Right renal pelvis (tissue), 4 donors: Measurements from ENCODE around the gene LRCH4. TPM values are rescaled to one million over a fixed set of nuclear protein-coding genes. Genes with fewer than 3 reads are reported as not detected.

Experiments
- DNase-seq, 4 donors: peaks; one replicate each; pipeline ENCODE4 v3.0.0-alpha.2; 2013; ENCODE audit warnings: low read depth in 4 of 4, low spot score in 3 of 4, missing footprints in 1 of 4
- polyA plus RNA-seq, 4 donors: library from polyadenylated mRNA; unstranded; fragments of 120-200 nt; gene quantifications; one replicate each; pipeline ENCODE4 v1.2.1, GENCODE V29; 2013; ENCODE audit not compliant: insufficient read length in 4 of 4

Gene LRCH4
- polyA plus RNA-seq = 10 to 100 TPM; 34.4 to 49.1 (median 37.2) TPM

- no peak for DNase-seq
Observed at GRCh38 chr7:100585511-100586265, at the start of gene LRCH4. LRCH4 (minus strand) TSS chr7:100586129; CDS start chr7:100586100, 29 bp downstream.

- no peak for DNase-seq
Observed at GRCh38 chr7:100632951-100633717, 47.2 kb upstream of the LRCH4 start.

GRCh38 chr7:100630066-100630465 is 44.1 kb upstream of the LRCH4 start:
- no peak for DNase-seq

GRCh38 chr7:100629117-100629716 is 43.3 kb upstream of the LRCH4 start:
- DNase-seq = no peak

- no peak for DNase-seq
Observed at GRCh38 chr7:100627238-100627549, 41.3 kb upstream of the LRCH4 start.

GRCh38 chr7:100626530-100627237 is 40.8 kb upstream of the LRCH4 start:
- DNase-seq = no peak

GRCh38 chr7:100626055-100626454 is 40.1 kb upstream of the LRCH4 start:
- no peak for DNase-seq

- no peak for DNase-seq
Observed at GRCh38 chr7:100623951-100624824, 38.3 kb upstream of the LRCH4 start.

GRCh38 chr7:100621554-100621953 is 35.6 kb upstream of the LRCH4 start:
- DNase-seq = no peak

- no peak for DNase-seq
Observed at GRCh38 chr7:100620804-100621203, 34.9 kb upstream of the LRCH4 start.

- DNase-seq = no peak
Observed at GRCh38 chr7:100620239-100620638, 34.3 kb upstream of the LRCH4 start.

- DNase-seq = no peak
Observed at GRCh38 chr7:100614308-100614861, 28.5 kb upstream of the LRCH4 start.

- DNase-seq = no peak
Observed at GRCh38 chr7:100613412-100614175, 27.7 kb upstream of the LRCH4 start.

- no peak for DNase-seq
Observed at GRCh38 chr7:100612730-100613390, 26.9 kb upstream of the LRCH4 start.

- DNase-seq = peak; percentile 99 to 100 (median 100)
Observed at GRCh38 chr7:100611983-100612729, 26.2 kb upstream of the LRCH4 start, which contains the start of gene MOSPD3. MOSPD3 (plus strand) TSS chr7:100612540; CDS start chr7:100612792, 252 bp downstream.

- no peak for DNase-seq
Observed at GRCh38 chr7:100609958-100610357, 24.0 kb upstream of the LRCH4 start.

- DNase-seq = no peak
Observed at GRCh38 chr7:100607111-100607510, 21.2 kb upstream of the LRCH4 start.

- no peak for DNase-seq
Observed at GRCh38 chr7:100606313-100606712, 20.4 kb upstream of the LRCH4 start.
